Brain pericyte (primary cell): Measurements from ENCODE around the gene BANF2.

Source experiments
- DNase-seq: peaks from one replicate; pipeline ENCODE4 v3.0.0-alpha.2; 2012; ENCODE audit warnings: low read depth, low spot score

The BANF2 gene

DNA sequence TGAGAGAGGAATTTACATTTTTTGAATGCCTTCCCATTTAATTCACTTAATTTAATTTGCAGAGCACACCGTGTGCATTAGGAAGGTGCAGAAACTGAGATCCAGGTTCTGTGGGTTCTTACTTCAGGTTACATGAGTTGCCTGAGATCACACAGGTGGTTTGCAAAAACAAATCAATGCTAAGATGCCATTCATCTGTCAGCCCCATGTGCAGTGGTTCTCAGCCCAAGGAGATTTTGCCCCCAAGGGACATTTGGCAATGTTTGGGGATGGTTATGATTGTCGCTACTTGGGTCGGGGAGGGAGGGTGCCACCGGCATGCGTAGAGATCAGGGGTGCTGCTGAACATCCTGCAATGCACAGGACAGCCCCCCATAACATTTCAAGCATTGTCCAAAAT is 34.6 kb downstream of the BANF2 start:
- DNase-seq, result no peak

DNA sequence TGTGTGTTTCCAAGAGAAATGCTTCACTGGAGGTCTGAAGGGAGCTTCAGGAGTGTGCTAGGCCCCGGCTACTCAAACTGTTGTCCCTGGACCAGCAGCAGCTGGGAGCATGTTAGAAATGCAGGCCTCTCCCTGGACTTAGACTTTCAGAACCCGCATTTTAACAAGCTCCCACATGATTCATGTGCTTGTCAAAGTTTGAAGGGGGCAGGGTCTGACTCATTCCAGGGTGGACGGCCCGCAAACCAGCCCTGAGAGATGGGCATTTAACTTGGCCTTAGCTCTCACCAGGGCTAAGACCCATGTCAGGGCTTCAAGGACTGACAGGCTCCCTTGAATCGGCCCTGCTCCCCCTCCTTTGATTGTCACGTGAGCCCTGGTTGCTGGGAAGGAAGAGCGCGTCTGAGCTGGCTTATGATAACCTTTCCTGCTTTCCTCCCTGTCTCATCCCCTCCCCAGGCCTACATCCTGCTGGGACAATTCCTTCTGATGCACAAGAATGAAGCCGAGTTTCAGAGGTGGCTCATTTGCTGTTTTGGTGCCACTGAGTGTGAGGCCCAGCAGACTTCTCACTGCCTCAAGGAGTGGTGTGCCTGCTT is 35.5 kb downstream of the BANF2 start:
- no peak for DNase-seq

DNA sequence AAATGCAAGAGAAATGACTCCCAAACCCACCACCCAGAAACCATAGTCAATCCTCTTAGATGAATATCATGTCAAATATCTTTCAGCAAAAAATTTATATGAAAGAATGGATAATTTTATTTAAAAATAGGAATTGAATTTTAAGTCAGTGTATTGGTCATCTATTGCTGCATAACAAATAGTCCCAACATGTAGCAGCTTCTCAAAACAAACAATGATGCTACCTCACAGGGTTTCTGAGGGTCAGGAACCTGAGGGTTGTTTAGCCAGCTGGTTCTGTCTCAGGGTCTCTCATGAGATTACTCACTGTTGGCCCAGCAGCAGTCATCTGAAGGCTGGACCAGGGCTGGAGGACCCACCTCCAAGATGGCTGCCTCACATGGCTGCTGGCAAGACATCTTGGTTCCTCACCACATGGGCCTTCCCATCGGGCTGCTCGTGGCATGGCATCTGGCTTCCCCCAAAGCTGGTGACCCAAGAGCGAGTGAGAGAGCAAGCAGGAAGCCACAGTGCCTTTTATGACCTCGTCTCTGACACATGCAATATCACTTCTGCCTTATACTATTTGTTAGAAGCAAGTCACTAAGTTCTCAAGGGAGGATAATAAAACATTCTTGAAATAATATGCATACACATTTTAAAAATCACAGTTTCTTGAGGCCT is 36.3 kb downstream of the BANF2 start:
- DNase-seq, result no peak

DNA sequence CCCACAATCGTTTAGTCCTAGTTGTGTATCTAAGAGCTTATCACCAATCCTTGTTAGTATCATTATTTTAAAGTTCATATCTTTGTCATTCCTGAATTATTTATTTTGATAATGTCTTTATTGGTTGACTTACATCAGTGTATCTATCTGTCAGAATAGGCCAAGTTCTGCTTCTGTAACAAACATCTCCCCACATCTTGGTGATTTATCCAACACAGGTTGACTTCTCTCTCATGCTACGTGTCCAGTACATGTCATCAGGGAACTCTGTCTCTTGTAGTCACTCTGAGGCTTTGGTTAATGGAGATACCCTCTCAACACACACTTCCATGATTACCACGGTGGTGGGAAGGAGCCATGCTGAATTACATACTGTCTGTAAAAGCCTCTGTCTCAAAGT is 38.4 kb downstream of the BANF2 start:
- no peak for DNase-seq

DNA sequence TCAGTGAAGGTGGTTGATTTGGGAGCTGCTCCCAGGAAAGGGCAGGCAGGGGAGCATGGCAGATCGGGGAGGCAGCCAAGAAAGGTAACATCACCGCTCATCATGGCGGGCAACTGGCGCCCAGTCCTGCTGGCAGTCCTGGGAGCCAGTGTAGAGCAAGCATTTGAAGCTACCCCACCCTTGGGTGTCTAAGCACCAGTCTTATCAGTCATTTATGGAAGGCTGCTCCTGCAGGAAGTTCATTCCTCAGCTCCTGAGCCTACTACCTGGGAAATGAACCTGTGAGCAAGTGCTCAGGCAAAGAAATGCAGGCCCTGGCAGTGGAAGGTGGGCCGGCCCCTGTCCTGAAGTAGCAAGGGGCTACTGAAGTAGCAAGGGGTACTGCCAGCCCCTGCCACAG is 41.5 kb downstream of the BANF2 start:
- DNase-seq, result no peak

DNA sequence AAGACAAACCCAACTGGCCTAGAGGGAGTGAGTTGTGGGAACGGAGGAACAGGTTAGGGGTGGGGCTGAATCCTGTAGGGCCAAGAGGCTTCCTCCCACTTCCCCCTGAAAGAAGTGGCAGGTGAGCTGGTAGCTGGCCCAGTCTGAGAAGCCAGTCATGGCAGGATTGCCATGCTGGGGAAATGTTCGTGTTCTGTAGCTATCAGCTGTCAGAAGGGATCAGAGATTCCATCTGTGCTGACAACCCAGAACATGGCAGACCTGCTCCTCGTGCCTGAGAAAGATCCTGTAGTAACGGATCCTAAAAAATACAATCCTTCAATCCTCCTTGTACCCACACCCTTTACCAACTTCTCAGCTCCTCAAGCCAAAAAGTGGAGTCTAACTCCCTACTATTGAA is 43.0 kb downstream of the BANF2 start:
- DNase-seq, result no peak

DNA sequence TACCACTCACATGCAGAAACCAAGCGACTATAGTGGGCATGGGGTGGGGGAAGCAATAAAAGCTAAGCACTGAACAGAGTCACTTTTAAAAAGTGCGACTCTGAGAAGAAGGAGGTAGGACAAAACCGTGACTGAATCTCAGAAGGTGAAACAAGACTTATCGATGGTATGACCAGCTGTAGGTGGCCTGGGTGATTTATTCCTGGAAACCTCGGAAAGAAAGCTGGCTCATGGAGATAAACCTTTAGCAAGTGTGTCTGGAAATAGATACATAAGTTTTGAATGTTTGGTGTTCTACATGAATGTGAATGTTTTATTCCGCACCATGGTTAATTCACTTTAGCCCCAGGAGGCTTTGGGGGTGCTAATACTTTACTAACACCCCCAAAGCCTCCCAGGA is 43.9 kb downstream of the BANF2 start:
- DNase-seq, result no peak

DNA sequence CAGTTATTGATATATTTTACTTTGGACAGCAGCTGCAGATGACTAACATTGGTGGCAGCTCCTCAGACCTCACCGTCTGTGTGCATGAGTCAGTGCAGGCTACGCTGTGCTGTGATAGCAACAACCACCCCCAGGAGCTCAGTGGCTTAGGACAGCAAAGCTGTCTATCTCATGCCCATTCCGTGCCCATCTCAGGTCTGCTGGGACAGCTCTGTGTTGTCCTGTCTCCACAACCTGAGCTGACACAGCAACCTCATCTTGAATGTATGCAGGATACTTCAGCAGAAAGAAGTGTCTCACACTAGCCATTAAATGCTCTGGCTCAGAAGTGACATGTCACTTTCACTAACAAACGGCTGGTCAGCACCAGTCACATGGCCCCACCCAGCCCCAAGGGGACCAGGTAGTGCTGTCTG is 47.7 kb downstream of the BANF2 start:
- DNase-seq, result no peak

DNA sequence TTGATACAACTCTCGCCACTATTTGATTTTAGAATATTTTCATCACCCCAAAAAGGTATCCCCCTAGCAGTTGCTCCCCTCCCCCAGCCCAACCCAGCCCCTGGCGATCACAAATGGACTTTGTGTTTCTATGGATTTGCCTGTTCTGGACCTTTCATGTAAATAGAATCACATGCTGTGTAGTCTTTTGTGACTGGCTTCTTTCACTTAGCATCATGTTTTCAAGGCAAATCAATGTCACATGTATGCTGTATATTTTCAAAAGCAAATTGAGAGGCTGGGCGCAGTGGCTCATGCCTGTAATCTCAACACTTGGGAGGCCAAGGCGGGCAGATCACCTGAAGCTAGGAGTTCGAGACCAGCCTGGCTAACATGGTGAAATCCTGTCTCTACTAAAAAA is 48.5 kb downstream of the BANF2 start:
- no peak for DNase-seq

DNA sequence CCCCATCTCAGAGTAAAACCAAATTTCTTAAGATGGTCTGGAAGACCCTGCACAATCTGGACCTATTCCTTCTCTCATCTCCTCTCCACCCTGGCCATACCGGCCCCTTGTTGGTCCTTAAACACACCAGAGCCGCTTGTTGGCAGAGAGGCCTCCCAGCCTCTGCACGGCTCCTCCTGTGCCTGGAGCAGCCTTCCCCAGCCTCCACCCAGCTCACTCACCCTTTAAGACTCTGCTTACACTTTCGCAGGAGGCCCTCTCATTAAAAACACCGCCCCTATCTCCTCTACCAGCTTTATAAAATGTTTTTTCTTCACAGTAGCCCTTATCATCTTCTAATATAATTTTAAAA is 49.8 kb downstream of the BANF2 start:
- no peak for DNase-seq

DNA sequence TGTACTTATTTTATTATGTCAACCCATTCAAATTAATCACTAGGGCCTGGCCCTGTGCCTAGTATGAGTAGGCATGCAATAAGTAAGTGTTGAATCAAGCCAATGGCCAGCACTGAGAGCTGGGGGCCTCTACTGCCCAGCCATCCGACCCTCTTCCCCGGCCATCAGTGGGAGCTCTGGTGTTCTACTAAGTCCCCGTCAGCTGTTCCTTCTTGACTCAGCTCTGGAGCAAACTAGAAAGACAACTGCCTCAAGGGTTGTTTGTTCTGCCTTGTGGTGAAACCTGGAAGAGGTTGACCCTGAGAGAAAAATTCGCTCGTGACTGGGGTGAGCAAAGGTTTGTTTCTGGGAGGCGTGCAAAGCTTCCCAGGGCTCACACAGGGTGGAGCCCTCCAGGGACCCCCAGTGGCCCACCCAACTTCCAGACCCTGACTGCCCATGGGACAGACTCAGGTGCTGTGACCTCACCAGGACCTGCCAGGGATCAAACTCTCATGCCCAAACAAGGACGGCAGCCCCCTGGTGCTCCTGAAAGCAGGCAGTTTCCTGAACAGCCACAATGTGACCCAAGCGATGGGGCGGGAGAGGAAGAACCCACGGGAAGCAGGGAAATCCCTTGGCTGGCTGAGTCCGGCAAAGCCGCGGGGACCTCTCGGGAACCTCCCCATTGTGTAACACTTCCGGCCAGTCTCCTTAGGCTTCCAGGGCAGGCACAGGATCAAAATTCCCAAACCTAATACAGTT is 50.4 kb downstream of the BANF2 start:
- DNase-seq, result no peak

DNA sequence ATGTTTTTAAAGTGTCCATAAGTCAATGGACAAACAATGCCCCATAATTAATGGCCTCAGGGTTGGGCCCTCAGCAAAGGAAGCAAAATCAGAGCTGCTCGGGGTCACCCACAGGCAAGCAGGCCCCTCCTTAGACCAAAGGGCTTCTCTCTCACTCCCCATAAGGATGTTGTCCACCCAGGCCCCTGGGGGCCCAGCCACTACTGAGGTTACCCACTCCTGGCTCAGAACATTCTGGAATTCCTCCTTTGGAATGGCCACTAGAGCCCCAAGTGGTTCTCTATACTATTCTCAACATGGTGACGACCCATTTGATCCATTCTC is 50.9 kb downstream of the BANF2 start:
- DNase-seq, result no peak

DNA sequence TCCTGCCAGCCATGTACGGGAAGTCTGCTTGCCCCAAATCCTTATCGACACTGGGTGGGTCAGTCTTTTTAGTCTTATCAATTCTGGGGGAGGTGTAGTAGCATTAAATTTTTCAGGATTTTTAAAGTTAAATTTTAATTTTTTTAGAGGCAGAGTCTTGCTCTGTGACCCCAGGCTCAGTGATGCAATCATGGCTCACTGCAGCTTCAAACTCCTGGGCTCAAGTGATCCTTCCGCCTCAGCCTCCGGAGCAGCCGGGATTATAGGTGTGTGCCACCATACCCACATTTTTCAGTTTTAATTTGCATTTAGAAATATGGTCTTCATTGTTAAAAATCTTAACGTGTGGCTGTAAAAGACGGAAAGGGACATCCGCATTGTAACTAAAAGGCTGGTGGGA is 51.9 kb downstream of the BANF2 start:
- DNase-seq, result no peak

DNA sequence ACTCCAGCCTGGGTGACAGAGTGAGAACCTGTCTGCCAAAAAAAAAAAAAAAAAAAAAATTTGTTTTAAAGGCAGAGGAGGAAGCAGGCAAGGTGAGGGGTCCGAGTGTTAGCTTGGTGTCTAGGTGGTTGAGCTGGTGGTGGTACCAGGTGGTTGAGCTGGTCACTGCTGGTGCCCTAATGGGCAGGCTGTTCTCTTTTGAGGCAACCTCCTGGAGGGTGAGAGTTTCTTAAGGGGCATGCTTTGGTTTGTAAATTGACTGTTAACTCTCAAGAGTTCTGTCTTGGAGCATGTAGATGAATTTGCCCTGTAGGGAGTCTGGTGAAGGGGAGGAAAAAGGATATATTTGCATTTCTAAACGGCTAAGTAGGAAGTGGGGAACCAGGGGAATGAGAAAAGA is 52.7 kb downstream of the BANF2 start:
- no peak for DNase-seq

DNA sequence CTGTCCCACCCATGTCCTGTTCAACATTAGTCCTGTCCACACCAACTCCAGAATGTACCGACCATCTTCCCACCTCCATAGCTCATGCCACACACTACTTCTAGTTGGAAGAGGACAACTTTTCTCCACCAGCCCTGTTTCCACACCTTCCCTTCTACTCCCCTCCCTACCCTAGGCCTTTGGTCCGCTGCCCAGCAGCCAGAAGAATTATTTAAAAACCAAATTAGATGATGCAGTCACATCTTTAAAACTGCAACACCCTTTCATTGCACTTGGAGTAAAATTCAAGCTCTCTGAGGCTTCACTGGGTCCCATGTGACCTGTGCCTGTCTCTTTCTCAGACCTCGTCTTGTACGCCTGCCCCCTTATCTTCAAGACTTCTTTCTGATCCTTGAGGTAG is 53.8 kb downstream of the BANF2 start:
- no peak for DNase-seq

DNA sequence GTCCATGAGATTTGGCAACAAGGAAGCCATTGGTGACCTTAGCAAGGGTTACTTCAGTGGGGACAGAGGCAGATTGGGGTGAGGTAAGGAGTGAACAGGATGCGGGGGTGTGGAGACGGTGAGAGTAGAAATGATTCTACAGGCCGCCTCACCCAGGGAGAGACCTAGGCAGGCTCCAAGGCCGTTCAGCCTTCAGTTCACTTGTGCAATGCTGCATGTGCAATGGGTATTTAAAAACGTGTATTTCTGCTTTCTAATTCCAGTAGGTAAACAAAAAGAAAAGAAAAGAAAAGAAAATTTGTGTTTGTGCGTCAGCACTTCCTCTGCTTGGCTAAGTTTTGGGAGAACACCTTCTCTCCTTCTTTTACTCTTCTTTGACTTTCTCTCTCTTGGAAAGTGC is 56.8 kb downstream of the BANF2 start:
- no peak for DNase-seq

DNA sequence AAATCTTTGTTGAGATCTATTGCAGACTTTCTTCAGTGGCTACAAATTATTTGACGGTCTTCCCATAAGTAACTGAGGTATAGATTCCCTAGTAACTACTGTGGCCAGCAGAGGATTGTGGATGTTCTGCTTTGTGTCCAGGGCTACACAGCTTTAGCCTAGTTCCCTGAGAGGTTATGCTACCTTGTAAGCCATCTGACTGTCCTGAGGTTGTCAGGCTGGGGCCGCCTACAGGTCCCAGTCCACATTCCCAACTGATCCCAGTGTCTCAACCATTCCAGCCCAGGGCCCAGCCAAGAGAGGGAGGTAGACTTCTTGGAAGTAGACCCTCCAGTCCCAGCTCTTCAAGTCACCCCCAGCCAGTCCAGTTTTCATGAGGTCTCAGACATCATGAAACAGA is 57.7 kb downstream of the BANF2 start:
- DNase-seq, result no peak

DNA sequence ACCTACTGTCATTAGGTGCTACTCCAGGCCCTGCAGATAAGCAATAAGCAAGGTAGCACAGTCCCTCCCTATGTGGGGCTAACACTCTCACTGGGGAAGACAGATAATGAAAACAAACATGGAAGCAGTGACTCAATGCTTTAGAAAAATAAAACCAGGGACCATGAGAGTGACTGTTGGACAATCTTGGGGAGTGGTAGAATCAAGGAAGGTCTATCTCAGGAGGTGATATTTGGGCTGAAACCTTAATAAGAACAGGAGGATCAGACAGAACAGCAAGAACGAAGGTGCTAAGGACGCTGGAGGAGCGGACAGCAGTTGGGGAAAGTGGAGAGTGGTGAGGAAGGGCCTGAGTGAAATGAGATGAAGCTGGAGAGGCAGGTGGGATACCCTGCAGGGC is 58.2 kb downstream of the BANF2 start:
- no peak for DNase-seq

DNA sequence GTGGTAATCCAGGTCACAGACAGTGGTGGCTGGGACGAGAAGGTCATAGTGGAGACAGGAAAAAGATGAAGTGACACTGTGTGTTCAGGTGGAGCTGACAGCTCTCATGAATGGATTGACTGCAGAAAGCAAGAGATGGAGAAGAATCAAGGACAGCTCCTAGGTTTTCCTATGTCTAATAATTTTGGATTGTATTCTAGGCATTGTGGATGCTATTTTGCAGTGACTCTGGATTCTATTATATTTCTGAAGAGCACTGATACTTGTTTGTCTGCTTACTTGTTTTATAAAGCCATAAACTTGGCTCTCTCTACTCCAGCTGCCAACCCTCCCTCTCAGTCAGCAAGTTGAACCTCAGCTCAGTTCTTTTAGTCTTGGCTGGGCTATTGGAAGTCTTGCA is 58.7 kb downstream of the BANF2 start:
- no peak for DNase-seq

DNA sequence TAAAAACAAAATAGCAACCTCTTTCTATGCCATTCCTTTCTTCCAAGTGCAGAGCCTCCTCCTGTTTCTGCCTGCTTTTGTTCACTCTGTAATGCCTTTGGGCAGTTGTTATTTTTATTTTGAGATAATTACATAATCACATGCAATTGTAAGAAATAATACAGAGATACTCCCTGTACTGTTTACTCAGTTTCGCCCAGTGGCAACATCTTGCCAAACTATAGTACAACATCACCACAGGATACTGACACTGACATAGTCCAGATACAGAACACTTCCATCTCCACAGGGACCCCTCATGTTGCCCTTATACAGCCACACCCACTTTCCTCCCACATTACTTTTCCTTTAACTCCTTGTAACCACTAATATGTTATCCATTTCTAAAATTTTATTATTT is 59.7 kb downstream of the BANF2 start:
- DNase-seq, result no peak

DNA sequence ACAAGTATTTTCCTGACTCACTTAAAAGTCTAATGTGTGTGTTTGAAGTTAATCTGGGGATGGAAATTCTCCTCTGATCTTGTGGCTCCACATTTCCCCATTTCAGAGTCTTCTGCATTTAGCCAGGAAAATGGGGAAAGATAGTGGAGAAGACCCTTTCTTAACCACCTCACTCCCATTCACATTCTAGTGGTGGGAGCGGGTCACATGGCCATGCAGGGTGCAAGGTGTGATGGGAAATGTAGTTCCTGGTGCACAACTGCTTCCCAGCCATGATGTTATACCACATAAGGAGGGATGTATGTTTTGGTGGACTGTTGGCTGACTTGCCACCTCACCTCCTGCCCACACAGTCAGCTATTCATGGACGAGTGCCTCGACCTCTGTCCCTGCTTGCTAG is 61.8 kb downstream of the BANF2 start:
- no peak for DNase-seq

DNA sequence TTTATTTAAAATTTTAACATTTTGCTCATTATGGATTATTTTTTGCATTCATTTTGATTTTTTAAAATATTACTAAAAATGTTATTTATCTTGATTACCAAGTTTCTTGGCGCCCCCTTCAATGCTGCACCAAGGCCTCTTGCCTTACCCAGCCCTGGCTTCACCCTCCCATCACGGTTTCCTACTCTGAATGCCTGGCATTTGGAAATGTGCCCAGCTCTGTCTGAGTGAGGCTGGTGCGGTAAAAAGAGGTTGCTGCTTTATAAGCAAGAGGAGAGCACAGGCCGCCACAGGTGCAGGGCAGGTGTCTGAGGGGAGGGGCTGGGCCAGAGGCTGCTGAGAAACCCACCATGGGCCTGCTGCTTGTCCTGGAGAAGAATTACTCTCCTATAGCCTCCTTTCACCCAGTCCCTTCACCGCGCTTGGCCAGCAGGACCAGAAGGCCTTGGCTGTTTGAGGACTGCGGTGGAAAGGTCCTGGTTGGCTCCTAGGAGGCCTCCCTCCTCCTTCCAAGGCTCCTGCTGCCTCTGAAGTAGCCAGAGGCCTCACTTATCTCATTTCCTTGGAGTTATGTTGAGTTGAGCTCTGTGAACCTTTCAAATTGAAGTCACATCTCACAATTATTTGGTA is 62.6 kb downstream of the BANF2 start:
- DNase-seq, result no peak
